GM12878 (cell line): ENCODE data around the gene ADAMTS7. TPM values are rescaled to one million over a fixed set of nuclear protein-coding genes. Genes with fewer than 3 reads are reported as not detected.

Experiments
- ATF7 ChIP-seq: fragments of 450-650 bp; IDR thresholded peaks from 2 replicates; pipeline ENCODE4 v1.6.1; 2016; ENCODE audit warnings: low read depth, mild to moderate bottlenecking
- BCLAF1 ChIP-seq: fragments of 450-650 bp; IDR thresholded peaks from 2 replicates; pipeline ENCODE4 v1.6.1; 2017; ENCODE audit warnings: antibody characterized with exemption, mild to moderate bottlenecking, moderate library complexity
- BHLHE40 ChIP-seq, 2 experiments: fragments of 450-650 bp in 1 of 2; IDR thresholded peaks; 2 replicates each; pipeline ENCODE4 v1.6.1; 2011 to 2017; ENCODE audit warnings: low read depth in 2 of 2, borderline replicate concordance in 1 of 2, improper control_type of control experiment in 1 of 2, low read length in 1 of 2, mild to moderate bottlenecking in 1 of 2
- CBFB ChIP-seq: IDR thresholded peaks from 2 replicates; pipeline ENCODE4 v1.6.1; 2016; ENCODE audit warnings: antibody characterized with exemption, low read depth
- CBX3 ChIP-seq: fragments of 200-600 bp; sonication (generic); IDR thresholded peaks from 2 replicates; pipeline ENCODE4 v1.6.1; 2016; ENCODE audit warnings: low read depth, borderline replicate concordance
- CTCF ChIP-seq, 3 experiments: IDR thresholded peaks in 2 of 3; conservative IDR thresholded peaks in 1 of 3; 2 replicates each; pipeline ENCODE4 v1.5.1; 2011; ENCODE audit warnings: low read depth in 3 of 3, low read length in 3 of 3, mild to moderate bottlenecking in 3 of 3, control low read depth in 2 of 3, moderate library complexity in 2 of 3, inconsistent platforms in 1 of 3, mixed read lengths in 1 of 3; ENCODE audit not compliant: control insufficient read depth in 2 of 3, insufficient read depth in 1 of 3; ENCODE audit errors: extremely low read depth in 1 of 3
- ESRRA ChIP-seq: IDR thresholded peaks from 2 replicates; pipeline ENCODE4 v1.6.1; 2012; ENCODE audit warnings: mild to moderate bottlenecking, low read length, improper control_type of control experiment
- HCFC1 ChIP-seq: fragments of 150-350 bp; IDR thresholded peaks from 2 replicates; pipeline ENCODE4 v1.6.1; 2014; ENCODE audit warnings: low read length
- IRF4 ChIP-seq: IDR thresholded peaks from 2 replicates; pipeline ENCODE4 v1.6.1; 2011; ENCODE audit warnings: low read depth, low read length
- NFXL1 ChIP-seq: fragments of 450-650 bp; IDR thresholded peaks from 2 replicates; pipeline ENCODE4 v1.6.1; 2017; ENCODE audit warnings: antibody characterized with exemption, mild to moderate bottlenecking, borderline replicate concordance
- POLR2A ChIP-seq: IDR thresholded peaks from 2 replicates; pipeline ENCODE4 v1.6.1; 2011; ENCODE audit warnings: low read depth, mild to moderate bottlenecking, low read length
- RELB ChIP-seq: fragments of 450-650 bp; IDR thresholded peaks from 2 replicates; pipeline ENCODE4 v1.6.1; 2017; ENCODE audit warnings: low read depth, mild to moderate bottlenecking, moderate library complexity
- SPI1 ChIP-seq: IDR thresholded peaks from 2 replicates; pipeline ENCODE4 v1.6.1; 2011; ENCODE audit warnings: low read depth, mild to moderate bottlenecking, low read length, moderate library complexity, borderline replicate concordance; ENCODE audit not compliant: insufficient read depth
- TCF7 ChIP-seq: IDR thresholded peaks from 2 replicates; pipeline ENCODE4 v1.6.1; 2014; ENCODE audit warnings: antibody characterized with exemption, borderline replicate concordance
- ZBTB11 ChIP-seq: fragments of 450-650 bp; formaldehyde crosslinking; IDR thresholded peaks from 2 replicates; pipeline ENCODE4 v1.5.0; 2022; ENCODE audit warnings: mild to moderate bottlenecking, missing genetic modification characterization
- ZBTB33 ChIP-seq: fragments of 450-650 bp; IDR thresholded peaks from 2 replicates; pipeline ENCODE4 v1.6.1; 2017; ENCODE audit warnings: mild to moderate bottlenecking
- ZNF207 ChIP-seq: fragments of 450-650 bp; IDR thresholded peaks from 2 replicates; pipeline ENCODE4 v1.6.1; 2014; ENCODE audit warnings: antibody characterized with exemption, mild to moderate bottlenecking, borderline replicate concordance
- ZNF24 ChIP-seq: fragments of 450-650 bp; IDR thresholded peaks from 2 replicates; pipeline ENCODE4 v1.6.1; 2017; ENCODE audit warnings: antibody characterized with exemption, mild to moderate bottlenecking
- polyA plus RNA-seq, 11 experiments: library from polyadenylated mRNA; depleted of rRNA in 4 of 11; unstranded in 6 of 11; stranded (reverse) in 5 of 11; fragments of >200 nt; fragmentation: Nextera tagmentation in 4 of 11; fragmentation: Illumina TruSeq in 1 of 11; extraction: Ambion mirVana in 4 of 11; extraction: Trizol in 1 of 11; gene quantifications; 1 replicate in 1 of 11; 2 replicates in 10 of 11; pipeline versions ENCODE4 v1.2.1 to v1.2.3, GENCODE V29; 2011 to 2016; ENCODE audit warnings: inconsistent platforms in 2 of 11, missing spikeins in 2 of 11, low read depth in 1 of 11
- total RNA-seq, 4 experiments: library from RNA; depleted of rRNA in 3 of 4; stranded (reverse); fragments of >200 nt in 3 of 4; fragmentation: Illumina TruSeq in 1 of 4; extraction: Trizol in 1 of 4; gene quantifications; 2 replicates each; pipeline versions ENCODE4 v1.2.1 to v1.2.3, GENCODE V29; 2013 to 2021

Gene ADAMTS7
- total and polyA plus RNA-seq, 10 of the 15 experiments (the other 5 are each of a cell fraction or from before 2014, with no cell fraction given), result 0.03 to 0.28 (median 0.06) TPM; not detected in 6

- no peak for TF ChIP-seq BCLAF1
- no peak for TF ChIP-seq CBX3
- TF ChIP-seq CBFB, result 0 out of 2 replicates have a peak, but pooled peaks have one; percentile 25
- TF ChIP-seq ESRRA, result no peak
- TF ChIP-seq NFXL1, result no peak
- TF ChIP-seq TCF7, result no peak
- no peak for TF ChIP-seq ZNF207
- no peak for TF ChIP-seq SPI1
- TF ChIP-seq IRF4, result peak; percentile 50; the same call in 1 of the 2 replicates
- no peak for TF ChIP-seq POLR2A
- peak; percentile 50 to 56 (median 56); a peak in 5 of 6 replicates for TF ChIP-seq CTCF (IDR thresholded peaks at IDR 0.05 in 2 of 3, conservative IDR thresholded peaks at IDR 0.05 in 1 of 3; ENCODE audit: control insufficient read depth in 2 of 3, extremely low read depth in 1 of 3, insufficient read depth in 1 of 3, low read depth in 3 of 3, low read length in 3 of 3)
- no peak for TF ChIP-seq ZBTB11 (CRISPR knock-in tag)
- no peak for TF ChIP-seq RELB
- TF ChIP-seq ZNF24, result peak; percentile 100
- TF ChIP-seq BHLHE40 (IDR thresholded peaks at IDR 0.05; ENCODE audit: borderline replicate concordance in 1 of 2, low read depth in 2 of 2, low read length in 1 of 2), result no peak
- TF ChIP-seq HCFC1, result peak; percentile 26; the same call in 1 of the 2 replicates
- TF ChIP-seq ATF7, result no peak
- no peak for TF ChIP-seq ZBTB33
These were observed 48.9 kb upstream of the ADAMTS7 start (continued) for GRCh38 chr15:78859971-78860719.
